Measurements from ENCODE around the gene DSG4.

DSG4 gene

DNA sequence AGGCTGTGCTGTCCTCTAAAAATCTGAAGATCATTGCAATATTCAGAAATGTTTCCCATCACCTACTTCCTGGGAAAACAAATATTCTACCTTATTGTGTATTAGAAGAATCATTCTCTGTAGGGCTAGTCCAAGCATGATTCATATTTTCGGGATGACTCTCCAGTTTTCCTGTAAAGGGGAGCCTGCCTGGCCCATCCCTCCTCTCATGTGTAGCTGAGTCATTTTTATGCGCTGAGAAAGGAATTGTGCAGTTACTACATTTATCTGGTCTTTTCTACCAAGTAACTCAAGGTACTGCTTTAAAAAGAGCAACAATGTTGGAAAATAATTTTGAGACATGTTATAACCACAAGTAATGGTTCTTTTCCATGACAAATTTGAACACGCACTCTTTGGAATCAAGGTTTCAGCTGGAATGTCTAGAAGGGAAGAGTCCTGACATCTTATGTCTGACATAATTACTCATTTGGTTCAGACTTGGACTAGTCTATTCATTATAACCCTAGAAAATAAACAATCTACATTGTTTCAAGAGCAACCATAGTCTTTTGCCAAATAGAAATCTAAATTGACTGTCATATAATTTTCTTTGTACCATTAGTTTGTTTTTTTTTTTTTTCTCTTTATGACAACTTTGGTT lies 77.6 kb downstream of the DSG4 start:
- POLR2A ChIA-PET, result no interaction called here
- no peaks in the 10 kb centered on the region for H3K9me3 ChIP-seq (ENCODE audit: control extremely low read depth in 1 of 5, control insufficient read depth in 4 of 5, insufficient read depth in 2 of 5, low read depth in 1 of 5, low read length in 4 of 5)
- H3K27ac ChIP-seq (ENCODE audit: insufficient read depth in 1 of 2, low read depth in 1 of 2, low read length in 2 of 2, poor library complexity in 1 of 2, severe bottlenecking in 2 of 2), result no peak overlapping the region
- CTCF ChIA-PET, result no interaction called here
- 100% methylated on average over 2 of the region's 3 CpGs for WGBS (ENCODE audit: insufficient coverage)
- H3K4me3 ChIP-seq (ENCODE audit: control insufficient read depth in 1 of 7, extremely low read depth in 1 of 7, insufficient read depth in 4 of 7, low read depth in 2 of 7, low read length in 6 of 7), result no peak overlapping the region
- H3K36me3 ChIP-seq (ENCODE audit: control insufficient read depth in 4 of 4, insufficient read depth in 4 of 4, low read length in 3 of 4), result no peaks in the 10 kb centered on the region
- no peak for DNase-seq
- H3K27me3 ChIP-seq (replicated peaks in 2 of 5; ENCODE audit: control insufficient read depth in 4 of 5, insufficient read depth in 5 of 5, low read length in 4 of 5), result no peaks in the 10 kb centered on the region
- no peaks in the 10 kb centered on the region for H3K4me1 ChIP-seq (ENCODE audit: control extremely low read depth in 1 of 4, control insufficient read depth in 4 of 4, insufficient read depth in 4 of 4, low read length in 3 of 4)

All from common myeloid progenitor, CD34-positive (primary cell).